Measurements from ENCODE around the gene DHDH. TPM values are rescaled to one million over a fixed set of nuclear protein-coding genes. Genes with fewer than 3 reads are reported as not detected.
"Not testable (repeated sequence)": the region's sequence is repeated elsewhere in the genome, so short reads cannot be mapped to it uniquely, and the experiment has no call there.

DHDH gene
- polyA plus RNA-seq, 1 experiment, result not detected

DNA sequence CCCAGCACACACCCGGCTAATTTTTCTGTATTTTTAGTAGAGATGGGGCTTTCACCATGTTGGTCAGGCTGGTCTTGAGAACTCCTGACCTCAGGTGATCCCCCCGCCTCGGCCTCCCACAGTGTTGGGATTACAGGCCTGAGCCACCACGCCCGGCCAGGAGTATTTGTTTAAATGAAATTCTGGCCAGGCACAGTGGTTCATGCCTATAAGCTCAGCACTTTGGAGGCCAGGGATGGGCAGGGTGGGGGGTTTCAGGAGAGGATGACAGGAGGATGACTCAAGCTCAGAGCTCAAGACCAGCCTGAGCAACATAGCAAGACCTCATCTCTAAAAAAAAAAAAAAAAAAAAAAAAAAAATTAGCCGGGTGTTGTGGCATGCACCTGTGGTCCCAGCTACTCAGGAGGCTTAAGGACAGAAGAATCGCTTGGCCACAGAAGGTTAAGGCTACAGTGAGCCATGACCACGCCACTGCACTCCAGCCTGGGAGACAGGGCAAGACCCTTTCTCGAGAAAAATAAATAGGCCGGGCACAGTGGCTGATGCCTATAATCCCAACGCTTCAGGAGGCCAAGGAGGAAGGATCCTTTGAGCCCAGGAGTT, 8.2 kb upstream of the DHDH start:
- TF ChIP-seq, protein P1, sequence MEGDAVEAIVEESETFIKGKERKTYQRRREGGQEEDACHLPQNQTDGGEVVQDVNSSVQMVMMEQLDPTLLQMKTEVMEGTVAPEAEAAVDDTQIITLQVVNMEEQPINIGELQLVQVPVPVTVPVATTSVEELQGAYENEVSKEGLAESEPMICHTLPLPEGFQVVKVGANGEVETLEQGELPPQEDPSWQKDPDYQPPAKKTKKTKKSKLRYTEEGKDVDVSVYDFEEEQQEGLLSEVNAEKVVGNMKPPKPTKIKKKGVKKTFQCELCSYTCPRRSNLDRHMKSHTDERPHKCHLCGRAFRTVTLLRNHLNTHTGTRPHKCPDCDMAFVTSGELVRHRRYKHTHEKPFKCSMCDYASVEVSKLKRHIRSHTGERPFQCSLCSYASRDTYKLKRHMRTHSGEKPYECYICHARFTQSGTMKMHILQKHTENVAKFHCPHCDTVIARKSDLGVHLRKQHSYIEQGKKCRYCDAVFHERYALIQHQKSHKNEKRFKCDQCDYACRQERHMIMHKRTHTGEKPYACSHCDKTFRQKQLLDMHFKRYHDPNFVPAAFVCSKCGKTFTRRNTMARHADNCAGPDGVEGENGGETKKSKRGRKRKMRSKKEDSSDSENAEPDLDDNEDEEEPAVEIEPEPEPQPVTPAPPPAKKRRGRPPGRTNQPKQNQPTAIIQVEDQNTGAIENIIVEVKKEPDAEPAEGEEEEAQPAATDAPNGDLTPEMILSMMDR (IDR thresholded peaks at IDR 0.05; ENCODE audit: insufficient read depth, low read depth, low read length), result no peak
- peak; percentile 69 for DNase-seq (ENCODE audit: low read depth)
- ChIA-PET POLR2A (interaction anchor here (0.6 kb wide), 3 partner anchors 9 to 27 kb away, joined by 3 to 8 read pairs (median 4); no protein-coding TSS in a partner anchor), CTCF (interaction anchor here (0.9 to 1.3 kb wide), 2 partner anchors 29 to 68 kb away, joined by 4 read pairs; partner anchors contain the start of genes GYS1 and RUVBL2)
- no peaks in the 10 kb centered on the region for H3K27me3 ChIP-seq (ENCODE audit: control insufficient read depth, insufficient read depth, low read length)
- peaks cover 8% of the 10 kb centered on the region; the same call in 1 of the 2 replicates for H3K36me3 ChIP-seq (ENCODE audit: control insufficient read depth, insufficient read depth, low read length)
- no peak overlapping the region for H3K4me3 ChIP-seq (ENCODE audit: low read depth, low read length)

GRCh38 chr19:48925890-48926289, 7.6 kb upstream of the DHDH start:
- DNase-seq (ENCODE audit: low read depth); POLR2A ChIA-PET; H3K36me3 ChIP-seq (ENCODE audit: control insufficient read depth, insufficient read depth, low read length); H3K27me3 ChIP-seq (ENCODE audit: control insufficient read depth, insufficient read depth, low read length); H3K4me3 ChIP-seq (ENCODE audit: low read depth, low read length): not testable (repeated sequence)
- CTCF ChIA-PET, result interaction anchor here (1.3 kb wide), 1 partner anchor 67 kb away, joined by 4 read pairs; the partner anchor contains the start of genes GYS1 and RUVBL2

GRCh38 chr19:48926909-48927308, 6.6 kb upstream of the DHDH start:
- no peaks in the 10 kb centered on the region for H3K27me3 ChIP-seq (ENCODE audit: control insufficient read depth, insufficient read depth, low read length)
- H3K36me3 ChIP-seq (ENCODE audit: control insufficient read depth, insufficient read depth, low read length), result peaks cover 3% of the 10 kb centered on the region; the same call in 1 of the 2 replicates
- ChIA-PET POLR2A (no interaction called here), CTCF (no interaction called here)
- TF ChIP-seq, protein P1 (IDR thresholded peaks at IDR 0.05; ENCODE audit: insufficient read depth, low read depth, low read length), result no peak
- peak; percentile 87 for DNase-seq (ENCODE audit: low read depth)
- H3K4me3 ChIP-seq (ENCODE audit: low read depth, low read length), result no peak overlapping the region

- CTCF ChIA-PET; DNase-seq (ENCODE audit: low read depth); H3K36me3 ChIP-seq (ENCODE audit: control insufficient read depth, insufficient read depth, low read length); H3K4me3 ChIP-seq (ENCODE audit: low read depth, low read length); POLR2A ChIA-PET; H3K27me3 ChIP-seq (ENCODE audit: control insufficient read depth, insufficient read depth, low read length): not testable (repeated sequence)
These were observed 5.8 kb upstream of the DHDH start for GRCh38 chr19:48927692-48928091.

DNA sequence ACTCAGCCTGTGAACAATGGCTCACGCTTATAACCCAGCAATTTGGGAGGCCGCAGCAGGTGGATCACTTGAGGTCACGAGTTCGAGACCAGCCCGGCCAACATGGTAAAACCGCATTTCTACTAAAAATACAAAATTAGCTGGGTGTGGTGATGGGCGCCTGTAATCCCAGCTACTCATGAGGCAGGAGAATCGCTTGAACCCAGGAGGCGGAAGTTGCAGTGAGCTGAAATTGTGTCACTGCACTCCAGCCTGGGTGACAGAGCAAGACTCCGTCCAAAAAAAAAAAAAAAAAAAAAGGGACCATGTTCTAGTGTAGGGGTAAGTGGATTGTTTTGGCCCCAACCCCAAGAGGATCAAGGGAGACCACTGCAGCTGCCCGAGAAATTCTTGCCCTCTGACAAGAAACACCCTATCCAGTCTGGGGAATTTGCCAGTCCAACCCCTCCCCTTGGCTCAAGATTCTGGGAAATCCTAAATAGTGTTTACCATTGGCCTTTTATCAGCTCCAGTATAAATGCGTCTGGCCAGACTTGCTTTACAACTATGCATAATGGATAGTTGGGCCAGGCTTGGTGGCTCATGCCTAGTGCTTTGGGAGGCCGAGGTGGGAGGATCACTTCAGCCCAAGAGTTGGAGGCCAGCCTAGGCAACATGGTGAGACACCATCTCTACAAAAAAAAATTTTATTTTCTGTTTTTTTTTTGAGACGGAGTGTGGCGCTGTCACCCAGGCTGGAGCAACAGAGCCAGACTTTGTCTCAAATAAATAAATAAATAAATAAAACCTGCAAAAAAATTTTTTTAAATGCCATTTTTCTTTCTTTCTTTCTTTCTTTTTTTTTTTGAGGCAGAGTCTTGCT, 5.1 kb upstream of the DHDH start:
- H3K27me3 ChIP-seq (ENCODE audit: control insufficient read depth, insufficient read depth, low read length), result no peaks in the 10 kb centered on the region
- no peak for DNase-seq (ENCODE audit: low read depth)
- TF ChIP-seq, protein P1 (IDR thresholded peaks at IDR 0.05; ENCODE audit: insufficient read depth, low read depth, low read length), result no peak
- CTCF ChIA-PET, result no interaction called here
- H3K36me3 ChIP-seq (ENCODE audit: control insufficient read depth, insufficient read depth, low read length), result no peaks in the 10 kb centered on the region
- POLR2A ChIA-PET, result no interaction called here
- no peak overlapping the region for H3K4me3 ChIP-seq (ENCODE audit: low read depth, low read length)

DNA sequence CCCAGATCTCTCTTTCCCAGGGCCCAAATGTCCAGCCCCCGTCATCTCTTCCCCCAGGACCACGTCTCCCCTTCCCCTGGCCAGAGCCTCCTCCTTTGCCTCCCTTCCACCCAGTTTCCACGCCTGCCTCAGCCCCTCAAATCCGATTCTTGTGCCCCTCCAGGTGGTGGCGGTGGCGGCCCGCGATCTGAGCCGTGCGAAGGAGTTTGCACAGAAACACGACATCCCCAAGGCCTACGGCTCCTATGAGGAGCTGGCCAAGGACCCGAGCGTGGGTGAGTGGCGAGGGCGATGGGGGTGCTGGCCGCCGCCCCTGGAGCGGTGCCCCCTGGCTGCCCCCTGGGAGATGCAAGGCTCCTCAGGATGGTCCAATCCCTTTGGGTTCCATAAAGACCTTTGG, 1.3 kb downstream of the DHDH start:
- DNase-seq (ENCODE audit: low read depth), result no peak
- POLR2A ChIA-PET, result no interaction called here
- TF ChIP-seq, protein P1 (IDR thresholded peaks at IDR 0.05; ENCODE audit: insufficient read depth, low read depth, low read length), result no peak
- no peaks in the 10 kb centered on the region for H3K27me3 ChIP-seq (ENCODE audit: control insufficient read depth, insufficient read depth, low read length)
- no peak overlapping the region for H3K4me3 ChIP-seq (ENCODE audit: low read depth, low read length)
- CTCF ChIA-PET, result no interaction called here
- H3K36me3 ChIP-seq (ENCODE audit: control insufficient read depth, insufficient read depth, low read length), result no peaks in the 10 kb centered on the region

Data from BJ (cell line).